Neural progenitor cell (in vitro differentiated cells): ENCODE data around the gene CLDN12.

ENCODE experiments used
- EZH2 ChIP-seq: fragments of 200-600 bp; sonication (generic); IDR thresholded peaks from 2 replicates; pipeline ENCODE4 v1.6.1; 2017; ENCODE audit warnings: antibody characterized with exemption, mild to moderate bottlenecking, moderate library complexity
- TF ChIP-seq, protein P1 (sequence below): fragments of 200-600 bp; sonication (generic); IDR thresholded peaks from 2 replicates; pipeline ENCODE4 v1.5.1; 2017; ENCODE audit warnings: antibody characterized with exemption, mild to moderate bottlenecking

- TF ChIP-seq EZH2: no peak
- TF ChIP-seq, protein P1, sequence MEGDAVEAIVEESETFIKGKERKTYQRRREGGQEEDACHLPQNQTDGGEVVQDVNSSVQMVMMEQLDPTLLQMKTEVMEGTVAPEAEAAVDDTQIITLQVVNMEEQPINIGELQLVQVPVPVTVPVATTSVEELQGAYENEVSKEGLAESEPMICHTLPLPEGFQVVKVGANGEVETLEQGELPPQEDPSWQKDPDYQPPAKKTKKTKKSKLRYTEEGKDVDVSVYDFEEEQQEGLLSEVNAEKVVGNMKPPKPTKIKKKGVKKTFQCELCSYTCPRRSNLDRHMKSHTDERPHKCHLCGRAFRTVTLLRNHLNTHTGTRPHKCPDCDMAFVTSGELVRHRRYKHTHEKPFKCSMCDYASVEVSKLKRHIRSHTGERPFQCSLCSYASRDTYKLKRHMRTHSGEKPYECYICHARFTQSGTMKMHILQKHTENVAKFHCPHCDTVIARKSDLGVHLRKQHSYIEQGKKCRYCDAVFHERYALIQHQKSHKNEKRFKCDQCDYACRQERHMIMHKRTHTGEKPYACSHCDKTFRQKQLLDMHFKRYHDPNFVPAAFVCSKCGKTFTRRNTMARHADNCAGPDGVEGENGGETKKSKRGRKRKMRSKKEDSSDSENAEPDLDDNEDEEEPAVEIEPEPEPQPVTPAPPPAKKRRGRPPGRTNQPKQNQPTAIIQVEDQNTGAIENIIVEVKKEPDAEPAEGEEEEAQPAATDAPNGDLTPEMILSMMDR: no peak
These were observed 4.9 kb downstream of the CLDN12 start for GRCh38 chr7:90408142-90408541.
